HG03045 (cell line): ENCODE measurements around the gene ATP8A1.
A peak's percentile ranks its signal among the peaks of the same experiment; 100 is the strongest.
"Not testable (repeated sequence)": the region's sequence is repeated elsewhere in the genome, so short reads cannot be mapped to it uniquely, and the experiment has no call there.

ENCODE experiments used
- ATAC-seq: cut with Tn5 transposase; IDR thresholded peaks from one replicate; pipeline ENCODE4 v1.9.1; 2021; ENCODE audit warnings: mild to moderate bottlenecking, moderate library complexity; ENCODE audit not compliant: unreplicated experiment

The ATP8A1 gene

DNA sequence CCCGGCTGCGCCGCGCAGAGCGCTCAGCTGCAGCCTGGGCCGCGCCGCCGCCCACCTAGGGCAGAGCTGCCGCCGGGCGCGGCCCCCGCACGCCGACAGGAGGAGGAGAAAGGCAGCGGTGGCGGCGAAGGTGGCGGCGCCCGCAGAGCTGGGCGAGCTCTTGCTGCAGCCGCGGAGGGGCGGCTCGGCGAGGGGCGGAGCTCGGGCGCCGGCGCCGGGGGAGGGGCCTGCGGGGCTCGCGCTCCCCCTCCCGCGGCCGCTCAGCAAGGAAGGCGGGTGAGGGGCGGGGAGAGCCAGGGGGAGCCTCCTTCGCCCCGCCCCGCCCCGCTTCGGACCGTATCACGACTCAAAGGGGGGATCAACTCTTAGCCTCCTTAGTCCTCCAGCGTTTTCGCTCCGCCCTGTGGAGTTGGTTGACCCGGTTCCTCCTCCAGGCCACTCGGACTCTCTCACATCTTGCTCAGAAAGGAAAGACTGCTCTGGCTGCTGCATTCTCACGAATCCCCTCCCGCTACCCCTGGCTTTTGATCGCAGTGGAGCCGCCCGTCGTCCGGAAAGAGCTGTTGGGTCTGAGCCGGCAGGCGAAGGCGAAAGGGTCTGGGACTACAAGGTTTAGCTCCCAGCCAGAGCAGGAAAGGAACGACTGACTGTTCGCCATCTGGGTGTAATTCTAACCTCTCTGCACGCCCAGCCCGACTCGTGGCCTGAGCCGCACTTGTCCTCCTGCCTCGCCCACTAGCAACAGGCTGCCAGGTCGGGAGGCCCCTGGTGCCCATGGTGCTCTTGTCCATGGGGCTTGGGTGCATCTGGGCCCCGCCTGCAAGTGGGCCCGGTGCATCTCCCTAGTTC, at the start of gene ATP8A1:
Gene ATP8A1 (minus strand): TSS at position 162 of the 849 bp plus-strand sequence. CDS start 232 bp downstream, outside the sequence.
- peak; percentile 77 for ATAC-seq

DNA sequence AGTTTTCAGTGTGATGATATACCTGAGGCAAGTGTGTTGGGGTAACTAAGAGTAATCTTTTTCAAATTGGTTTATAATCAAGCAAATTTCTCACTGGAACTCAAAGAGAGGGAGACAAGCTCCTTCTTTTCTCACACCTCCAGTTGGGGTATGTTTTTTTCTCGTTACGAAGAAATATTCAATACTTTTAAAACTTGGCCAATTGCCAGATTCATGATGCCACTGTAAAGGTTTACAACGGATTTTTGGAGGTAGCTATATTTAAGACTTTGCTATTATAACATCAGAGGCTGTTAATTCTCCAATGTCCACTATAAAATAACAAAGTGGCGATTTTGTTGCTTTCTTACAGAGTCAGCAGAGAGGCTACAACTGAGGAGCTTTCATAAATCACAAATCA, 49.2 kb upstream of the ATP8A1 start:
- ATAC-seq = no peak

DNA sequence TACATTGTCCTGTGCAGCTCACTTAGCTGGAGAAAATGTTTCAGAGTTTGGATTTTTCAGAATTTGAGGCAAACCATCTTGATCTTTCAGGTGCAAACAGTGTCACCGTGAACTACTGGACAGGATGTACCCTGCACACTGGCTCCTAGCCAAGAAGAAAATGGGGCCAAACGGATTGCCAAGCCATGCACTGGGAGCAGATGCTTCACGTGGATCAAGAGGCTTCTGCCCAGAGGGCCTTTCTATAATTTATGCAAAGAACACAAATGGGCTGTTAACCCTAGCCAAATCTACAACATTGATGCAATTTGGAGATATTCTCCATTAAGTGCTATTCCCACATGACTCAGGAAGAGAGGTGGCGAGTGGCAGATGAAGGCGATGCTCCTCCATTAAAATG, 46.9 kb upstream of the ATP8A1 start:
- no peak for ATAC-seq

DNA sequence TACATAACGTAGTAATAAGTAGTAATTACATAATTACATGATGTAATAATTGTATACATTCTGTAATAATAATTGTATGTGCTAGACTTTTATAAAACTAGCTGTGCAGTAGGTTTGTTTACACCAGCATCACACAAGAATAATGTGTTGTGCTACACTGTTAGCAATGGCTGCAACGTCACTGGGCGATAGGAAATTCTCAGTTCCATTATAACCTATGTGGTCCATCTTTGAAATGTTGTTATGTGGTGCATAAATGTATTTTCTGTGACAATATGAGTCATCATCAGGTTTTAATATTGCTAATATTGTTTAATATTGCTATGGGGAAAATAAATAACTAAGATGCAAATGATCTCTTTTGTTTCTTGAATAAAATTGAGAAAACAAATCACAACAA, 46.0 kb upstream of the ATP8A1 start:
- no peak for ATAC-seq

DNA sequence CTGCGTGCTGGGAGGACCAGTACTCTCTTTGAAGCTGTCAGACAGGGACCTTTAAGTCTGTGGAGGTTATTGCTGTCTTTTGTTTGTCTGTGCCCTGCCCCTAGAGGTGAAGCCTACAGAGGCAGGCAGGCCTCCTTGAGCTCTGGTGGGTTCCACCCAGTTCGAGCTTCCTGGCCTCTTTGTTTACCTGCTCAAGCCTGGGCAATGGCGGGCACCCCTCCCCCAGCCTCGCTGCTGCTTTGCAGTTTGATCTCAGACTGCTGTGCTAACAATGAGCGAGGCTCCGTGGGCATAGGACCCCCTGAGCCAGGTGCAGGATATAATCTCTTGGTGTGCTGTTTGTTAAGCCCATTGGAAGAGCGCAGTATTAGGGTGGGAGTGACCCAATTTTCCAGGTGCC, 44.9 kb upstream of the ATP8A1 start:
- ATAC-seq = not testable (repeated sequence)

DNA sequence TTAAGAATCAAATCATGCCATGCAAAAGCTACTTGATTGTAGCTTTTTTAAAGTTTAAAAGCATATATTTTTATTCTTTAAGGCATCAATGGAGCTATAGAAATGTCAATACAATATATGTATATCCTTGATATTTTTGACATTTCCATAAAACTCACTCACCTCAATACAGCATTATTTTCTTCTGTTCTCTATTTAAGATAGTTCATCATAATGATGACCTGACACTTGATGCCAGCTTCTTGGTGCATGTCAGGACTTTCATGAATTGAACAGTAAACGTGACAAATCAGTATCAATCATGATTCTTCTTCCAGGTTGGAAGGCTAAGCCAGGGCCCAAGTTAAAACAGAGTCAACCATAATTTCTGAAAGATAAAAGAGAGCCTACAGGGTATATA, 33.6 kb upstream of the ATP8A1 start:
- ATAC-seq = no peak

DNA sequence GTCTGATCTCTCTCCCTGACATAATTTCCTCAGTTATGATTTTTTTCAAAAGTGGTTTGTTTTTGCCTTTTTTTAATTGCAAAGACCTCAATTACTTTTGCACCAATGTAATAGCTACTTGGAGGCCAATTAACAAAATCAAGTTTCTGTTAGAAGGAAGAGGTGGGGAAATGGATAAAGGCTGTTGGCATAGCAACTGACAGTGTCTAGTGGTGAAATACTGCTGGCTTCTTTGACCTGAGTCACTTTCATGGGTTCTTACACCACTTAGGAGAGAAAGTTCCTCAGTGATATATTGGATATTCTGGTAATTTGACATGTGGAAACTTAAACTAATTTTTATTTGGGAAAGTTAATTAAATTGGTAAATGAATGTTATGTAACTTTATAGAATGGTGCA, 26.5 kb upstream of the ATP8A1 start:
- no peak for ATAC-seq

DNA sequence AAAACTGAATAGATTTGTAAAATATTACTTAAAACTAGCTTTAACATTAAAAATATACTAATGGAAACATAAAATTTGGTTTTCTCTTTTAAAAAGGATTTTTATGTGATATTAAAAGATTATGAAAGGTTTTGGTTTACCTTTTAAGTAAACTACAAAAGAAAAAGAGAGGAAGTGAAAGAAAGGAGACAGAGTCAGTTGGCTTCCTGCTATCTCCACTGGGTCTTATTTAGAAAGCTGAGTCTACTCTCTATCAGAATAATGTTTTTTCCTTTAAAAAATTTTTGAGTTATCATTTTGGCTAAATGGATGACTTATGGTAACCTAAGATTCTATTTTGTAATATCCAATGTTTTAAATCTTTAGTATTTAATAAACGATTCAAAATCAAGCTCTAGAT, 21.6 kb upstream of the ATP8A1 start:
- ATAC-seq = no peak

DNA sequence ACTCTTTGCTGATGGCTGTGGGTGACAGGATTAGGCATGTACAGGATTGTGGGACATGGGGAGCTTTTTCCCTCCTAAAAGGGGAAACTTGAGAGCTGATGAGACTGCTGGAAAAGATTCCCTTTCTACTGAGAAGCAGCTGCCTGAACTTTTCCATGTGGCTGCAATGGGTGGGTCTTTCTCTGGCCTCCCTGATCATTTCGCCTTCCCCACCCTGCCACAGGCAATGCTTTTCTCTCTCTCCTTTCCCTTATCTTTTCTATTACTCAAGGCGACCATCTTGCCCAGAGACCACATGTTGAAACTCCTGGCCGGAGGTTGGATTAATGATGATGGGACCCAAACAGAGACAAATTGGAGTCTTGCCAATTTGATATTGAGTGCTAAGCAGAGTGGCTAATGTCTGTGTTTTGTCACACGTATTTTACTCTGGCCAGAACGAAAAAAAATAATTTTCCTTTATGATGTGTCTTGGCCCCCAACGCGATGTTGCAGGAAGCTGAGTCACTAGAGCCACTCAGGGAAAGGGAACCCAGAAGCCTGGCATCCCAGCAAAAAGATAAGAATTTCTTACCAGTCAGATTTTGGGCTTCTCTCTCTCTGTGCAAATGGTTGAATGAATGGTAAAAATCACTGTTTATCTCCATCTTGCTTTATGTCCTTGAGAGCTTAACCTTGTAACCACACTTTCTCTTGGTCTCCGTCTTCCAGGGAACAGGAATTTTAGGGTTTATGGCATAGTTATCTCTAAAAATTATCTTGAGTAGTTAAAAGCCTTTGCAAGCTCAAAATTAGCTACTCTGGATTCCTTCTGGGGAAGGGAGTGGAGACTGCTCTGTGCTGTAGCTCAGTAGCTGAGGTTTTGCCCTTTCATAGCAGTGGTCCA, 19.4 kb upstream of the ATP8A1 start:
- ATAC-seq = no peak

DNA sequence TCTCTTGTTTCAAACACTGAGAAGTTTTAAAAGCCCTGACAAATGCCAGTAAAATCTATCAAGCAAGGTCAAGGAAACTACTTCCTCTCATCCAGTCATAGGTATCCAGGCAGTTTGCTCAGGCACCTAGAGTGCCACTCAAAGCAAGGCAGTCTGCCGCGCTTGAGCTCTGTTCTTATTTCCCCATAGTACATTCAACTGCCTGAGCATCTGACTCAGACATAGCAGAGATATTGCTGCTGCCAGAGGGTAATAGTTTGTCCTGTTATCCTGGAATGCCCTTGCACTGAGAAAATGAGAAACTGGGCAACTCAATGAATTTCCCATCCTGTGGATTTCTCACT, 16.1 kb upstream of the ATP8A1 start:
- no peak for ATAC-seq

DNA sequence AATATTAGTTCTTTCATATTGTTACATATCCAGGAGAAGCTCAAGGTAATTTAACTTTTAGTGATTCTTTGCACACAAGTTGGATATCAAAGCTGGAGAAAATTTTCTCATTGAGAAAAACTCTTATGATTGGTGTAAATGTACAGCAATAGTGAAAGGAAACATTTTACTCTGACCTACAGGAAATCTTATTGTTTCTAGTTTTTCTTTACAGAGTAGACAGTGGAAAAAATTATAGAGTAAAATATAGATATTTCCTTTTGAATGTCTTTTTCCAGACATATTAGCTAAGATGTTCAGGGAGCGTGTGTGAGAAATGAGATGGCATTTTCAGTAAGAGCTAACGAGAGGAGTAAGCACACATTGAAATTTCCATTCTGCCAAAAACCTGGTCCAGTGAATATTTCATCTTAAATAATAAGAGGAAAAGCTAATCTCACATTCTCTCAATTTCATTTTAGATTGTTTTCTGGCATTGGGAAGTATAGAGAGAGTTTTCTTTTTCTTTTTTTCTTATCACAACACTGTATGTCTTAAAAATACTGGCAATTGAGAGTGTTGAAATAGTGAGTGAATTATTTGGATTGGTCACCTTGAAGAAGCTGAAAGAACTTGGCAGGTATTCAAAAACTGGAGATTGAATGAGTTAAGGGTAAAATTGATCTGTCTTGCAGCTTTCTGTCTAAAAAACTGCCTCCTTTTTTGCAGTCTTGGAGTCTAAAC, 15.6 kb upstream of the ATP8A1 start:
- no peak for ATAC-seq

DNA sequence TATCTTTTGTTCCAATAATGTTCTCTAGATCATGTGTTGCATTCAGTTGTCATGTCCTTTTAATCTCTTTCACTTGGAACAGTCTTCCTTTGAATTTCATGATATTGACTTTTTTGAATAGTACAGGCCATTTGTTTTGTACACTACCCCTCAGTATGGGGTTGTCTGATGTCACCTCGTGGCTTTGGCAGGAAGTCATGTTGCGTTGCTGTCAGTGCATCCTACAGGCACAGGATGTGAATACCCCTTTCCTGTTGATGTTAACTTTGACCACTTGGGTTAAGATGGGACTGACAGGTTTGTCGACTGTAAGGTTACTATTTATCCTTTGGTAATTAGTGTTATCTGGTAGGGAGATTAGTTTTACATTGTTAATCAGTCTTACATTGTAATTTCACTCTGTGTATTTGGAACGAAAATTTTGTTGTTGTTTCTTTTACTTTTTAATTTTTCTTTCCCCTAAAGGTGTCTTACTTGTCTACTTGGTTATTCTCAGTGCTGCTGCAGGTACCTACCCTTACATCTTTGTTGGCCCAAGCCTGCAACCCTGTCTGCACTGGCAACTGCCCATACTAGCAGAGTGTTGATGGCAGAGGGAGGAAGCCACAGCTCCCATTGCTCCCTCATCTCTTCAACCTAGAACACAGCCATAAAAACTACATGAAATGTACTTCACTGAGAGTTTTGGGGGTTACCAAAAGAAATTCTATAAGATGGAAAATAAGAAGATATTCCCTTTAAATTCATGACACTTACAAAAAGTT, 14.7 kb upstream of the ATP8A1 start:
- no peak for ATAC-seq

DNA sequence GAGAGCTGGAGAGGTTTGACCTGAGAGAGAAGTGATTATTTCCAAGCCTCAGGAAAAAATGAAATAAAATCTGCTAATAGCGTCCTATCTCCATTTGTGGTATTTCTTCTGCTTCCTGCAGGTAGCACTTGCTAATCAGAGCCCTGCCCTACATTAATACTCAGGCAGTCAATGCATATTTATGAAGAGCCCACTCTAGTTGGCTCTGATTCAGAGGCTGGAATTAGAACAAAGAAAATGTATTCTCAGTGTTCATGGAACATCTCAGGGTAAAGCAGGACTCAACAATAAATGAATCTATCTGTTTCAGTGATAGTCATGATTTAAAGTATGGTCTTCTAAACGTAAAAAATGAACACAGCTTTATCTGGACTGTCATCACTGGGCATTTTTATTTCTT, 1.4 kb upstream of the ATP8A1 start:
- no peak for ATAC-seq

DNA sequence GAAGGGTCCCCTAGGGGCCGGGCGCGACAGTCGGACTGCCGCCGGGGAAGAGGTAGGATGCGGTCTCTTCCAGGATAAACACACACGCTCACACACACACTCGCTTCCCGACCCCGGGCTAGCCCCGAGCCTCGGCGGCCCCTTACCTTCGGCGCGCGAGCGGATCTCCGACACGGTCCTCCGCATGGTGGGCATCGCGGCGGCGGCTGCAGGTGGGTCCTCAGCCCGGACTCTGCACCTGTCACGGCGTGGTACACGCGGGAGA, 294 bp downstream of the ATP8A1 start:
- no peak for ATAC-seq

DNA sequence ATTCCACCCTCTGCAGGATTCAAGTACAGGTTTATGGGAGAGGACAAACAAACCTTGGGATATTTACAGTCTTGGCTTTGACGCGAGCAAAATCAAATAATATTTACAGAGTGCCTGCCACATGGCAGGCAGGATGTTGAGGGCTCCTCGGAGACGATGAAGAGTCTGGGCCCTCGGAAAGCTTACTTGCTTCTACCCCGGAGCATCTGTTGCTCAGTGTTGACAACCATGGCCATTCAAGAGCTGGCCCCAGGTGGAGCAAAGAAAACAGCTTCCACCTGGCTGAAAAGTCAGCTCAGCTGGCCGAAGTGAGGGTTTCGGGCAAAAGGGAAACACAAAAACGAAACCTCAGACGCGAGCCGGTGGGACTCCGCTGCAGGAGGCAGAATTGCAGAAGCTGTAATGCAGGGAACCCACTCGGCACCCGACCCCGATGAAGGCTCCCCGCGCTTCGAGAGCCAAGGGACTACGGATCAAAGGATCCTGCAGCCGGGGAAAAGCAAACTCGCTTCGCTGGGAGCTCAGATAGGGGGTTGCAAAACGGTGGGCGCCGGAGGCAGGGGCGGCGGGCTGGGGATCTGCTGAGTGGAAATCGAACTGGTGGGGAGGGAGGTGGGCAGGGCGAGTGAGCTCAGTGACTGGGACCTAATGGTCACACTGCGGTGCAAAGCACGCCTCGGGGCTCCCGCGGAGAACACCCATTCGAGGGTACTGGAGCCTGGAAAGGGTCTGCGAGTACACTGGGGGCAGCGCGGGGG, 805 bp downstream of the ATP8A1 start:
- peak; percentile 19 for ATAC-seq

DNA sequence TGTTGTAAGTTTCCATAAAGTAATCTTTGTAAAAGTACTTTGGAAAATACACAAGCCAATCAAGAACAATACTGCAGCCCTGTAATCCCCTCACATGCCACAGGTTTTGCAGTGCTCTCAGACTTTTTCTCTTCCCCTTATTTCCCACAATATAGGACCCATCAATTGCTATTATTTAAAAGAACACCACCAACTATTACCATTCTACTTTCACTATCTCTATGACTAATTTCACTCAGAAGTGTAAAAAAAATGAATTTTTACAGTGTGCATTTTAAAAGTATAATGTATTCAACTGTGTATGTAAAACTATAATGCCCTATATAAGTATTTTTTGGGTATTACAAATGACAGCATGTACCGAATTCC, 1.7 kb downstream of the ATP8A1 start:
- ATAC-seq = no peak

DNA sequence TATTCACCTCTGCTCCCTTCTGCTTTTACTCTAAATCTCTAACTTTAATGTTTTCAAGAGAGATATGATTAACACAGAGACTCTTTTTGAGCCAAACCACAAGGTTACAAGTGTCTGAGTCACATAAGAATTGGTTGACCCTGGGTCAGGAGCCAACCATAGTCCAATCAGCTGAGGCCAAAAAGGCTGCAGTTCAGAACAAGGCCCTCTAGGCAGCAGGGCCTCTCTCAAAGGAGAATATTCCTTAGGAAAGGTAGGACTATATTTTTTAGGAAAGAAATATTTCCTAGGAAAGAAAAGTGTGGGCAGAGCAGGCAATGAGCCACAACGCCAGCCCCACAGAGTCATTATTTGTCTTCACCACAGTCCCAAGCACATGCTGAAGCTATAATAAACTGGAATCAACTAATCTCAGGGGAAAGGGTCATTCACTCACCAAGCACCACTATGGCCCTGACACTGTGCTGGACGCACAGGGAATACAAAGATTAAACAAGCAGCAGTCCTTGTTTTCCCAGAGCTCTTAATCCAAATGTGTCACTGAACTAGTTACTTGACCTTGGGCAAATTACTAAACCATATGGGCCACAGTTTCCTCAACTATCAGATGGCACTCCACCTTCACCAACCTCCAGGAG, 2.2 kb downstream of the ATP8A1 start:
- ATAC-seq = no peak

DNA sequence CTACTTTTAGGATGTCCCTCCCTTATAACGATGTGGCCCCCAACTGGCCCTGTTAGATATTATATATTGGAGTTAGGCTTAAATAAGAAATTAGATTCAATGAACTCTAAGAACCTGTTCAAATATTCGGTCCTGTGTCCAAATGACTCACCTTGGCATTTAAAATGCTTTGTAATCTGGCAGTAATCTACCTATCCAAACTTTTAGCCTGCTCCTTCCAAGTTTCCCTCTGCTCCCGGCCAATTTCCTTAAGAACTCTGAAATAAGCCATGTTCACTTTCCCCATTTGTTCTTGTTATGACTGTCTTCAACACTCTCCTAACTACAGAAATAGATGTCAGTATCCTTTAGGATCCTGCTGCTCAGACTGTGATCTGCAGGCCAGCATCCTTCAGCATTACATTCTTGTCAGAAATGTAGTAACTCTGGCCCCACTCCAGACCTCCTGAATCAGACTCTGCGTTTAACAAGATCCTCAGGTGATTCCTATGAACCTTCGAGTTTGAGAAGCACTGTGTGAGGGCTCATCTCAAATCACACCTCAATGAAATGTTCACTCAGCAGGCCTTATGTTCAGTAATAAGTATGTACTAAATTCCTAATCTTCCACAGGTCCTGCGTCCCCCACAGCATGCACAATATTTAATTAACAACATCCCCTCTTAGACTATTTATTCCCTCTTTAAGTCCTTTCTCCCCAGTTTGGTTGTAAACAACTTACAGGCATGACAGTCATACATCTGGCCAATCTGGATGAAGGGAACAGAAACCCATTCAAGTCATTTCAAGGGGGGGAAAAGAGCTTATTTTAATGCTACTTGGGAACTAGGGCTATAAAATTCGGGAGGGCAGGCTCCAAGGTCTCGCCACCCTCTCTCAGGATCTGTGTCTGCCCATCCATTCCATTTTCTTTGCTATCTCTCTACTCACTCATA, 3.0 kb downstream of the ATP8A1 start:
- no peak for ATAC-seq
